H1 (cell line): ENCODE data around the gene CDKL4. TPM values are rescaled to one million over a fixed set of nuclear protein-coding genes. Genes with fewer than 3 reads are reported as not detected.

ENCODE experiments used
- CTCF ChIA-PET: fragments of 300-600 bp; sonication (Branson Sonifier 250); formaldehyde crosslinking; loops from one replicate; lab custom pipeline; 2021; ENCODE audit not compliant: partially characterized antibody; lab: Charles Lee
- POLR2A ChIA-PET: fragments of 300-600 bp; sonication (Branson Sonifier 250); formaldehyde crosslinking; loops from one replicate; lab custom pipeline; 2021; ENCODE audit warnings: inconsistent platforms; ENCODE audit not compliant: partially characterized antibody; lab: Charles Lee
- DNase-seq, 2 experiments: peaks; one replicate each; pipeline versions ENCODE4 v3.0.0 to v3.0.0-alpha.2; 2010 to 2022; ENCODE audit warnings: low spot score in 2 of 2, low read depth in 1 of 2, mixed read lengths in 1 of 2
- FAIRE-seq: peaks from 2 replicates; lab custom pipeline; 2011; peaks lifted over from hg19 to GRCh38; lab: Jason Lieb, UNC
- H2AFZ ChIP-seq: 2 replicates; pipeline ENCODE4 v1.8.1; 2012; ENCODE audit warnings: low read length, inconsistent platforms
- H2AK5ac ChIP-seq: 2 replicates; pipeline ENCODE4 v1.6.1; 2013; ENCODE audit warnings: low read depth, low read length
- H2BK120ac ChIP-seq: replicated peaks from 2 replicates; pipeline ENCODE3; 2013; ENCODE audit warnings: low read depth, low read length, inconsistent platforms
- H2BK12ac ChIP-seq: 2 replicates; pipeline ENCODE4 v1.6.1; 2013; ENCODE audit warnings: low read depth, low read length
- H2BK15ac ChIP-seq: 2 replicates; pipeline ENCODE4 v1.6.1; 2013; ENCODE audit warnings: low read length
- H2BK20ac ChIP-seq: 2 replicates; pipeline ENCODE4 v1.6.1; 2013; ENCODE audit warnings: low read length
- H2BK5ac ChIP-seq: 2 replicates; pipeline ENCODE4 v1.6.1; 2013; ENCODE audit warnings: low read depth, low read length
- H3K14ac ChIP-seq: 2 replicates; pipeline ENCODE4 v1.6.1; 2013; ENCODE audit warnings: inconsistent platforms; ENCODE audit not compliant: insufficient read length
- H3K18ac ChIP-seq: 2 replicates; pipeline ENCODE4 v1.6.1; 2013; ENCODE audit warnings: low read length; ENCODE audit errors: extremely low read depth
- H3K23ac ChIP-seq: 2 replicates; pipeline ENCODE4 v1.6.1; 2013; ENCODE audit warnings: inconsistent platforms; ENCODE audit not compliant: insufficient read length
- H3K23me2 ChIP-seq: 2 replicates; pipeline ENCODE4 v1.6.1; 2013; ENCODE audit warnings: low read depth, low read length
- H3K27ac ChIP-seq: 2 replicates; pipeline ENCODE4 v1.6.1; 2011; ENCODE audit warnings: low read depth, low read length, inconsistent platforms
- H3K27me3 ChIP-seq, 4 experiments: replicated peaks in 1 of 4; 1 replicate in 1 of 4; 2 replicates in 3 of 4; pipeline versions ENCODE4 v1.6.1 to v1.8.1; 2011 to 2013; ENCODE audit warnings: low read length in 3 of 4, mild to moderate bottlenecking in 3 of 4, inconsistent platforms in 2 of 4, mixed read lengths in 2 of 4, moderate library complexity in 1 of 4; ENCODE audit not compliant: control insufficient read depth in 3 of 4, insufficient read depth in 3 of 4; ENCODE audit errors: extremely low read depth in 1 of 4
- H3K36me3 ChIP-seq, 4 experiments: 2 replicates each; pipeline versions ENCODE4 v1.6.1 to v1.8.1; 2011 to 2013; ENCODE audit warnings: mild to moderate bottlenecking in 4 of 4, low read length in 3 of 4, moderate library complexity in 2 of 4, control low read depth in 1 of 4, inconsistent platforms in 1 of 4; ENCODE audit not compliant: insufficient read depth in 4 of 4, control insufficient read depth in 2 of 4
- H3K4ac ChIP-seq: replicated peaks from 2 replicates; pipeline ENCODE3; 2013; ENCODE audit warnings: low read length, low read depth, mixed read lengths, inconsistent platforms; ENCODE audit not compliant: insufficient read length
- H3K4me1 ChIP-seq, 4 experiments: replicated peaks in 1 of 4; 1 replicate in 1 of 4; 2 replicates in 3 of 4; pipeline versions ENCODE4 v1.6.1 to v1.8.1; 2011 to 2013; ENCODE audit warnings: low read length in 3 of 4, inconsistent platforms in 2 of 4, mixed read lengths in 1 of 4; ENCODE audit not compliant: insufficient read depth in 4 of 4, control insufficient read depth in 3 of 4
- H3K4me2 ChIP-seq, 2 experiments: 2 replicates each; pipeline versions ENCODE4 v1.6.1 to v1.8.1; 2011 to 2013; ENCODE audit warnings: low read depth in 2 of 2, low read length in 2 of 2, control low read depth in 1 of 2, inconsistent platforms in 1 of 2, mild to moderate bottlenecking in 1 of 2; ENCODE audit not compliant: insufficient read depth in 1 of 2
- H3K4me3 ChIP-seq, 4 experiments: fragments of 200-600, 300-600 bp in 1 of 4; sonication (generic), shearing (Covaris generic), sonication (Bioruptor Twin) in 1 of 4; 2 replicates each; pipeline versions ENCODE4 v1.5.1 to v1.8.1; 2011 to 2016; ENCODE audit warnings: low read length in 4 of 4, low read depth in 3 of 4, control low read depth in 2 of 4, inconsistent platforms in 2 of 4, mild to moderate bottlenecking in 2 of 4, mixed read lengths in 1 of 4, moderate library complexity in 1 of 4; ENCODE audit not compliant: insufficient read depth in 2 of 4; ENCODE audit errors: extremely low read depth in 1 of 4
- H3K56ac ChIP-seq: replicated peaks from 2 replicates; pipeline ENCODE3; 2013; ENCODE audit warnings: low read depth, mild to moderate bottlenecking, mixed read lengths, low read length, inconsistent platforms; ENCODE audit not compliant: insufficient read length
- H3K79me1 ChIP-seq: 2 replicates; pipeline ENCODE4 v1.6.1; 2013; ENCODE audit warnings: low read depth, low read length, control low read depth
- H3K79me2 ChIP-seq, 2 experiments: 2 replicates each; pipeline versions ENCODE4 v1.6.1 to v1.8.1; 2012 to 2013; ENCODE audit warnings: low read length in 2 of 2, mild to moderate bottlenecking in 2 of 2, inconsistent platforms in 1 of 2; ENCODE audit not compliant: insufficient read depth in 2 of 2, control insufficient read depth in 1 of 2
- H3K9ac ChIP-seq, 4 experiments: replicated peaks in 1 of 4; 1 replicate in 1 of 4; 2 replicates in 3 of 4; pipeline versions ENCODE4 v1.6.1 to v1.8.1; 2011 to 2013; ENCODE audit warnings: low read depth in 3 of 4, low read length in 3 of 4, control low read depth in 2 of 4, mild to moderate bottlenecking in 2 of 4, moderate library complexity in 2 of 4, inconsistent platforms in 1 of 4; ENCODE audit errors: extremely low read depth in 1 of 4
- H3K9me3 ChIP-seq, 2 experiments: 2 replicates each; pipeline versions ENCODE4 v1.6.1 to v1.8.1; 2012 to 2013; ENCODE audit warnings: mild to moderate bottlenecking in 2 of 2, moderate library complexity in 2 of 2, control low read depth in 1 of 2, inconsistent platforms in 1 of 2, low read depth in 1 of 2, low read length in 1 of 2, mixed read lengths in 1 of 2; ENCODE audit not compliant: insufficient read depth in 2 of 2
- H4K20me1 ChIP-seq, 2 experiments: replicated peaks in 1 of 2; 2 replicates each; pipeline versions ENCODE3 to v1.8.1; 2011 to 2013; ENCODE audit warnings: inconsistent platforms in 2 of 2, low read length in 2 of 2, mild to moderate bottlenecking in 1 of 2; ENCODE audit not compliant: insufficient read depth in 2 of 2, control insufficient read depth in 1 of 2
- H4K5ac ChIP-seq: 2 replicates; pipeline ENCODE4 v1.6.1; 2013; ENCODE audit warnings: low read length, low read depth, mixed read lengths, inconsistent platforms; ENCODE audit not compliant: insufficient read length
- H4K8ac ChIP-seq: 2 replicates; pipeline ENCODE4 v1.8.0; 2013; ENCODE audit warnings: mild to moderate bottlenecking, moderate library complexity, low read length, inconsistent platforms; ENCODE audit not compliant: insufficient read depth; ENCODE audit errors: extremely low read depth
- H4K91ac ChIP-seq: replicated peaks from 2 replicates; pipeline ENCODE3; 2013; ENCODE audit warnings: low read length, mixed read lengths, inconsistent platforms; ENCODE audit not compliant: insufficient read length
- CREB1 ChIP-seq: IDR thresholded peaks from 2 replicates; pipeline ENCODE4 v1.6.1; 2012; ENCODE audit warnings: inconsistent platforms
- PHF8 ChIP-seq: fragments of 200-600 bp; sonication (generic); conservative IDR thresholded peaks from 2 replicates; pipeline ENCODE4 v1.7.1; 2012; ENCODE audit warnings: low read depth, mild to moderate bottlenecking, inconsistent platforms, low read length, moderate library complexity
- WGBS, 2 experiments: shearing (Covaris generic) in 1 of 2; methylation state at CpG; one replicate each; pipeline versions ENCODE4 v1.1.6 to v1.1.7; 2013 to 2015; ENCODE audit warnings: low lambda C conversion rate in 2 of 2, mixed read lengths in 2 of 2, inconsistent platforms in 1 of 2, low coverage in 1 of 2, missing lambda C conversion rate in 1 of 2; ENCODE audit not compliant: insufficient replicate concordance in 2 of 2, insufficient coverage in 1 of 2, insufficient read length in 1 of 2; ENCODE audit errors: extremely low coverage in 1 of 2, missing lambda C conversion rate in 1 of 2; 5-methylcytosine and 5-hydroxymethylcytosine counted together
- polyA plus RNA-seq, 7 experiments: library from polyadenylated mRNA; depleted of rRNA in 3 of 7; stranded (reverse) in 5 of 7; unstranded in 2 of 7; fragments of >200 nt in 5 of 7; fragments of 200-250 nt in 2 of 7; gene quantifications; 1 replicate in 5 of 7; 2 replicates in 1 of 7; 4 replicates in 1 of 7; pipeline versions ENCODE4 v1.2.1 to v1.2.3, GENCODE V29; 2011 to 2013; ENCODE audit warnings: missing spikeins in 2 of 7, mixed read lengths in 2 of 7
- total RNA-seq: library from RNA; stranded (reverse); fragmentation: NEBNext Ultra II Directional; extraction: Animal tissue kit (Norgen Biotek cat#: 25700); gene quantifications from 2 replicates; pipeline ENCODE4 v1.2.1, GENCODE V29; 2021

The CDKL4 gene
- total and polyA plus RNA-seq, 2 of the 8 experiments (the other 6 are each of a cell fraction or from before 2014, with no cell fraction given): not detected

GRCh38 chr2:39133215-39133851, 110.4 kb downstream of the CDKL4 start:
- no peaks in the 10 kb centered on the region for H3K79me2 ChIP-seq
- no peak overlapping the region for H3K4ac ChIP-seq
- no peak overlapping the region for H3K4me2 ChIP-seq
- H2BK20ac ChIP-seq: no peak overlapping the region
- no peaks in the 10 kb centered on the region for H3K4me1 ChIP-seq
- no peaks in the 10 kb centered on the region for H4K20me1 ChIP-seq
- no peak overlapping the region for H2BK120ac ChIP-seq
- no peak overlapping the region for H3K4me3 ChIP-seq
- H3K9me3 ChIP-seq: no peaks in the 10 kb centered on the region
- no peak overlapping the region for H3K56ac ChIP-seq
- no peaks in the 10 kb centered on the region for H3K27me3 ChIP-seq
- FAIRE-seq (no peak), DNase-seq (no peak)
- no peaks in the 10 kb centered on the region for H3K23me2 ChIP-seq
- H3K79me1 ChIP-seq: no peaks in the 10 kb centered on the region
- no peak overlapping the region for H2BK15ac ChIP-seq
- TF ChIP-seq CREB1 (no peak), PHF8 (no peak)
- no peak overlapping the region for H3K18ac ChIP-seq
- 93% methylated on average over 3 of the region's 3 CpGs; no CpG with 5 or more reads in 1 of the 2 experiments for WGBS, 2 experiments
- POLR2A ChIA-PET: interaction anchor here (1.2 to 1.5 kb wide), 2 partner anchors 8 to 382 kb away, joined by 3 to 4 read pairs; partner anchors contain the start of gene SRSF7
- H3K14ac ChIP-seq: no peak overlapping the region
- CTCF ChIA-PET: interaction anchor here (1.2 to 2.0 kb wide), 3 partner anchors 22 to 309 kb away, joined by 4 to 9 read pairs (median 4); no protein-coding TSS in a partner anchor
- no peak overlapping the region for H2AFZ ChIP-seq
- H4K5ac ChIP-seq: no peak overlapping the region
- no peaks in the 10 kb centered on the region for H3K36me3 ChIP-seq
- no peak overlapping the region for H3K27ac ChIP-seq
- no peak overlapping the region for H2BK12ac ChIP-seq
- H4K91ac ChIP-seq: no peak overlapping the region
- no peak overlapping the region for H3K9ac ChIP-seq
- H2BK5ac ChIP-seq: no peak overlapping the region
- no peak overlapping the region for H4K8ac ChIP-seq
- no peak overlapping the region for H3K23ac ChIP-seq
- no peak overlapping the region for H2AK5ac ChIP-seq
